Stimulated activated naive CD4-positive, alpha-beta T cell (primary cell): ENCODE data around the gene DPH2.

Source experiments
- DNase-seq, 6 experiments: peaks; one replicate each; lab custom pipeline; 2025; lab: John Stamatoyannopoulos, UW

DPH2 gene

GRCh38 chr1:43983253-43983899 is 13.6 kb downstream of the DPH2 start:
- DNase-seq = no peak

- DNase-seq = no peak
These were observed 15.0 kb downstream of the DPH2 start for GRCh38 chr1:43984855-43985254.

GRCh38 chr1:43985984-43986595 is 16.3 kb downstream of the DPH2 start:
- DNase-seq = no peak

GRCh38 chr1:43986712-43987111 is 16.9 kb downstream of the DPH2 start:
- no peak for DNase-seq

GRCh38 chr1:43987159-43987902 is 17.5 kb downstream of the DPH2 start:
- DNase-seq = no peak

GRCh38 chr1:43990271-43991199 is 20.7 kb downstream of the DPH2 start:
- no peak for DNase-seq

- no peak for DNase-seq
These were observed 21.3 kb downstream of the DPH2 start for GRCh38 chr1:43991200-43991475.

GRCh38 chr1:43991476-43992231 is 21.8 kb downstream of the DPH2 start, which contains the start of gene CCDC24:
Gene CCDC24, plus strand, starts transcription at chr1:43991599. Its CDS starts 280 bp downstream, at chr1:43991879.
- peak; percentile 50 to 72 (median 56) for DNase-seq

GRCh38 chr1:43992232-43992995 is 22.6 kb downstream of the DPH2 start:
- DNase-seq = no peak

- no peak for DNase-seq
These were observed 23.6 kb downstream of the DPH2 start for GRCh38 chr1:43993206-43993914.

GRCh38 chr1:43994071-43994470 is 24.3 kb downstream of the DPH2 start:
- no peak for DNase-seq

GRCh38 chr1:43994794-43995790 is 25.3 kb downstream of the DPH2 start:
- DNase-seq = no peak

GRCh38 chr1:43995984-43996732 is 26.3 kb downstream of the DPH2 start:
- DNase-seq = no peak

- DNase-seq = no peak
These were observed 26.9 kb downstream of the DPH2 start for GRCh38 chr1:43996733-43997115.

- no peak for DNase-seq
These were observed 27.6 kb downstream of the DPH2 start for GRCh38 chr1:43997295-43997999.

GRCh38 chr1:43998000-43998378 is 28.2 kb downstream of the DPH2 start:
- no peak for DNase-seq

- DNase-seq = no peak
These were observed 29.6 kb downstream of the DPH2 start for GRCh38 chr1:43999455-43999854.
